Natural killer cell (primary cell): Measurements from ENCODE around the gene SNX5. TPM values are rescaled to one million over a fixed set of nuclear protein-coding genes. Genes with fewer than 3 reads are reported as not detected.

Experiments
- ATAC-seq, 3 donors: fragments of 150-1000 bp in 2 of 3; fragments of 200-7000 bp in 1 of 3; cut with Tn5 transposase; 1 replicate in 1 of 3; 2 replicates in 2 of 3; pipeline ENCODE4 v1.10.0; 2021; ENCODE audit warnings: mild to moderate bottlenecking in 2 of 3, moderate library complexity in 2 of 3
- DNase-seq, 2 donors: peaks; one replicate each; pipeline versions ENCODE4 v3.0.0 to v3.0.0-alpha.2; 2013 to 2021; ENCODE audit warnings: mixed read lengths in 1 of 2
- H3K27ac ChIP-seq: one replicate; pipeline ENCODE4 v1.5.1; 2013; ENCODE audit warnings: mild to moderate bottlenecking, low read length
- H3K27me3 ChIP-seq: one replicate; pipeline ENCODE4 v1.6.1; 2013; ENCODE audit warnings: low read length; ENCODE audit not compliant: control insufficient read depth, insufficient read depth
- H3K36me3 ChIP-seq: one replicate; pipeline ENCODE4 v1.6.1; 2013; ENCODE audit warnings: low read length; ENCODE audit not compliant: control insufficient read depth, insufficient read depth
- H3K4me1 ChIP-seq: one replicate; pipeline ENCODE4 v1.6.1; 2013; ENCODE audit warnings: low read length; ENCODE audit not compliant: control insufficient read depth, insufficient read depth
- H3K4me3 ChIP-seq: one replicate; pipeline ENCODE4 v1.5.1; 2013; ENCODE audit warnings: low read length
- H3K9me3 ChIP-seq: one replicate; pipeline ENCODE4 v1.6.1; 2013; ENCODE audit warnings: low read length; ENCODE audit not compliant: control insufficient read depth, insufficient read depth
- H3K27ac Mint-ChIP-seq, 2 donors: one replicate each; pipeline ENCODE4 v1.8.0; 2022; ENCODE audit warnings: mild to moderate bottlenecking in 2 of 2, mixed read lengths in 2 of 2, moderate library complexity in 1 of 2
- H3K27me3 Mint-ChIP-seq, 2 donors: one replicate each; pipeline ENCODE4 v1.8.0; 2022; ENCODE audit warnings: low read depth in 2 of 2, mixed read lengths in 2 of 2
- H3K36me3 Mint-ChIP-seq: one replicate; pipeline ENCODE4 v1.8.0; 2022; ENCODE audit warnings: mixed read lengths
- H3K4me1 Mint-ChIP-seq, 2 donors: one replicate each; pipeline ENCODE4 v1.8.0; 2022; ENCODE audit warnings: mixed read lengths in 2 of 2
- H3K4me3 Mint-ChIP-seq: one replicate; pipeline ENCODE4 v1.8.0; 2022; ENCODE audit warnings: mild to moderate bottlenecking, moderate library complexity, mixed read lengths
- H3K9me3 Mint-ChIP-seq, 2 donors: one replicate each; pipeline ENCODE4 v1.8.0; 2022; ENCODE audit warnings: mixed read lengths in 2 of 2
- WGBS: methylation state at CpG from one replicate; pipeline ENCODE4 v1.1.7; 2013; ENCODE audit warnings: missing lambda C conversion rate; ENCODE audit not compliant: insufficient coverage; 5-methylcytosine and 5-hydroxymethylcytosine counted together
- intact Hi-C: fragments of 100-400 bp; cut with micrococcal nuclease; formaldehyde crosslinking; loops from one replicate; pipeline ENCODE4 v1.14.2; 2022
- total RNA-seq, 4 donors: library from RNA; stranded (reverse); fragments of 120-200 nt in 1 of 4; gene quantifications; one replicate each; pipeline versions ENCODE4 v1.2.3 to v1.2.4, GENCODE V29; 2013 to 2022
- TF ChIP-seq, protein P1 (sequence below): fragments of 200-600 bp; IDR thresholded peaks from one replicate; pipeline ENCODE4 v1.8.0; 2022; ENCODE audit warnings: antibody characterized with exemption

SNX5 gene
- total RNA-seq, 3 donors from 2014 or later (not counting 1 experiment from before 2014, with no cell fraction given), result 62.3 to 85.4 (median 72.1) TPM

DNA sequence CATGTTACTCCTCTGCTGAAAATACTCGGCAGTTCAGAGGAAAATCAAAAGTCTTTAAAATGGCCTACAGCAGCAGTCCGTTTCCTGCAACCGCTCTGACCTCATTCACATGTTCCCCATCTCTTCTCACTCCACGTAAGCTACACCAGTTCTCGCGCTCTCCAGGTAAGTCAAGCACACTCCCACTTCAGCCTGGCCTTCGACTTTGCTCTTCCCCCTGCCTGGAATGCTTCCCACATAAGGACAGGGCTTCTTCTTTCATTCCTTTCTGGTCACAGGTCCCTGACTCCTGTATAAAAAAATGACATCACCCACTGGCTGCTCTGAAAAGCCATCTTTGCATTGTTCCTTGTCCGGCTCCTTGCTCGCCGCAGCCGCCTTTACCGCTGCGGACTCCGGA is 42.9 kb upstream of the SNX5 start:
- Mint-ChIP-seq H3K36me3 (no peaks in the 10 kb centered on the region), H3K4me3 (no peak overlapping the region), H3K9me3 (no peaks in the 10 kb centered on the region), H3K4me1 (no peaks in the 10 kb centered on the region), H3K27me3 (no peaks in the 10 kb centered on the region), H3K27ac (no peak overlapping the region)
- TF ChIP-seq, protein P1, sequence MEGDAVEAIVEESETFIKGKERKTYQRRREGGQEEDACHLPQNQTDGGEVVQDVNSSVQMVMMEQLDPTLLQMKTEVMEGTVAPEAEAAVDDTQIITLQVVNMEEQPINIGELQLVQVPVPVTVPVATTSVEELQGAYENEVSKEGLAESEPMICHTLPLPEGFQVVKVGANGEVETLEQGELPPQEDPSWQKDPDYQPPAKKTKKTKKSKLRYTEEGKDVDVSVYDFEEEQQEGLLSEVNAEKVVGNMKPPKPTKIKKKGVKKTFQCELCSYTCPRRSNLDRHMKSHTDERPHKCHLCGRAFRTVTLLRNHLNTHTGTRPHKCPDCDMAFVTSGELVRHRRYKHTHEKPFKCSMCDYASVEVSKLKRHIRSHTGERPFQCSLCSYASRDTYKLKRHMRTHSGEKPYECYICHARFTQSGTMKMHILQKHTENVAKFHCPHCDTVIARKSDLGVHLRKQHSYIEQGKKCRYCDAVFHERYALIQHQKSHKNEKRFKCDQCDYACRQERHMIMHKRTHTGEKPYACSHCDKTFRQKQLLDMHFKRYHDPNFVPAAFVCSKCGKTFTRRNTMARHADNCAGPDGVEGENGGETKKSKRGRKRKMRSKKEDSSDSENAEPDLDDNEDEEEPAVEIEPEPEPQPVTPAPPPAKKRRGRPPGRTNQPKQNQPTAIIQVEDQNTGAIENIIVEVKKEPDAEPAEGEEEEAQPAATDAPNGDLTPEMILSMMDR, result no peak
- Histone ChIP-seq H3K4me1 (no peaks in the 10 kb centered on the region), H3K36me3 (no peaks in the 10 kb centered on the region), H3K27ac (no peak overlapping the region), H3K4me3 (no peak overlapping the region), H3K27me3 (no peaks in the 10 kb centered on the region), H3K9me3 (no peaks in the 10 kb centered on the region)
- whole genome bisulfite sequencing, result 94% methylated on average over 14 of the region's 14 CpGs
- no peak for ATAC-seq
- no peak for DNase-seq
- intact Hi-C loops, result no loop called here

DNA sequence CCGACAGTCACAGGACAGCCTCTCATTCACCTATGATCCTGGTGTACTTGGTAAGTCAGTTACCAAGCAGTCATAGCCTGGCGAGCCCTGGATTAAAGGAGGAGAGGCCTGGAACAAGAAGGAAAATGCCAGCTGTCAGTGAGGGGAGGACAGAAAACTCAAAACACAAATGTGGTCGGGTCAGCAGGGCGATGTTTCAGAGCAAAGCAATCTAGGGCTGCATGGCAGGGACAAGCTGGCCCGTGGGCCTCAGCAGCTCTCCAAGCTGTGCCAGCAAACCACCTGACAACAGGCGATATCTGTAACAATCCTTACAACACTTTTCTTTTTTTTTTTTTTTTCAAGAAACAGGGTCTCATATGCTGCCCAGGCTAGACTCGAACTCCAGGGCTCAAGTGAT is 40.5 kb upstream of the SNX5 start:
- H3K27me3 ChIP-seq, result no peaks in the 10 kb centered on the region
- no peak overlapping the region for H3K4me3 ChIP-seq
- no peak overlapping the region for H3K27ac Mint-ChIP-seq
- no peaks in the 10 kb centered on the region for H3K9me3 Mint-ChIP-seq
- H3K36me3 Mint-ChIP-seq, result no peaks in the 10 kb centered on the region
- no peak overlapping the region for H3K4me3 Mint-ChIP-seq
- H3K9me3 ChIP-seq, result no peaks in the 10 kb centered on the region
- no peak overlapping the region for H3K27ac ChIP-seq
- WGBS, result 94% methylated on average over 6 of the region's 7 CpGs
- ATAC-seq (no peak), DNase-seq (no peak)
- TF ChIP-seq, protein P1, result no peak
- no peaks in the 10 kb centered on the region for H3K36me3 ChIP-seq
- no peaks in the 10 kb centered on the region for H3K4me1 Mint-ChIP-seq
- intact Hi-C loops, result no loop called here
- H3K27me3 Mint-ChIP-seq, result no peaks in the 10 kb centered on the region
- H3K4me1 ChIP-seq, result peaks cover 7% of the 10 kb centered on the region

DNA sequence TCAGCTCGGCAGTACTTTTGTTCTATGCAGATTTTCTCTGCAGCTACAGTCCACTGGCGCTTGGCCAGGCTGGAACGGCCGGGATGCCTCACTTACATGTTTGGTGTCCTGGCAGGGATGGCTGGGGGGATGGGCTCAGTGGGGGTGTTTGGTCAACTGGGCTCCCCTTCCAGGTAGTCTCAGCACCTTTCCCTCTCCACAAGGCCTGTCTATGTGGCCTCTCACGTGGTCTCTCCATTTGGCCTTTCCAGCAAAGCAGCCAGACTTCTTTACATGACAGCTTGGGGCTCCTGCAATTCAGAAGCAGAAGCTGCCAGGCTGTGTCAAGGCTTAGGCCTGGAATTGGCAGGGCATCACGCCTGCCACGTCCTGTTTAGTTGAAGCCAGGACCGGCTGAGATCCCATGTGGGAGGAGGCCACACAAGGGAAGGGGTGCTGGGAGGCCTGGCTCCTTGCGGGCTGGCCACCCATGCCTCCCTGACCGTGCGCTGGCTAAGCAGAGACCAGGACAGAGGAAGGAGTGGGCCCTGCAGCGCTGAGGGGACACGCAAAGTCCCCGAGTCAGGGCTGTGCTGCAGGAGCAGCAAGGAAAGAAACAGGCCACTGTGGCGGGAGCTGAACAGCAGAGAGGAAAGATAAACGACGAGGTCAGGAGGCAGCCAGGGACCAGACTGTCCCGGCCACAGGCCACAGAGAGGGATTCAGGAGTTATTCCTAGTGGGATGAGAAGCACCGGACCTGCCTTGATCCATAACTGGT is 39.1 kb upstream of the SNX5 start:
- ATAC-seq (no peak), DNase-seq (no peak)
- H3K9me3 Mint-ChIP-seq, result no peaks in the 10 kb centered on the region
- H3K27ac Mint-ChIP-seq, result no peak overlapping the region
- Histone ChIP-seq H3K4me1 (peaks cover 11% of the 10 kb centered on the region), H3K9me3 (no peaks in the 10 kb centered on the region), H3K36me3 (no peaks in the 10 kb centered on the region), H3K27me3 (no peaks in the 10 kb centered on the region), H3K4me3 (no peak overlapping the region), H3K27ac (no peak overlapping the region)
- H3K4me3 Mint-ChIP-seq, result no peak overlapping the region
- H3K27me3 Mint-ChIP-seq, result no peaks in the 10 kb centered on the region
- WGBS, result 92% methylated on average over 18 of the region's 19 CpGs
- intact Hi-C loops, result no loop called here
- TF ChIP-seq, protein P1, result no peak
- no peaks in the 10 kb centered on the region for H3K4me1 Mint-ChIP-seq
- no peaks in the 10 kb centered on the region for H3K36me3 Mint-ChIP-seq

DNA sequence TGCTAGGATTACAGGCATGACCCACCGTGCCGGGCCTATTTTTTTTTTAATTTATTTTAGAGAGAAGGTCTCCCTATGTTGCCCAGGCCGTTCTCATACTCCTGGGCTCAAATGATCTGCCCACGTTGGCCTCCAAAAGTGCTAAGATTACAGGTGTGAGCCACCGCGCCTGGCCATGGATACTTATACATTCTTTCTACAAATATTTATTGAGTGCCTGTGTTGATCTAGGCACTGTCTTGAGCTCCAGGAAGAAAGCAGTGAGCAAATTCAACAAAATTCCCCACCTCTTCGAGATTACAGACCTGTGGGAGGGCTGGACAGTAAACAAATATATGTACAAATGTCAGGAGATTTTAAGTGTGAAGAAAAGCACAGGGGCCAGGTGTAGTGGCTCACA is 38.1 kb upstream of the SNX5 start:
- intact Hi-C loops, result no loop called here

More for the DNA sequence above, 38.1 kb upstream of the SNX5 start:
- H3K4me1 ChIP-seq, result peaks cover 11% of the 10 kb centered on the region
- H3K27me3 ChIP-seq, result no peaks in the 10 kb centered on the region
- no peaks in the 10 kb centered on the region for H3K27me3 Mint-ChIP-seq
- ATAC-seq (no peak), DNase-seq (no peak)
- no peaks in the 10 kb centered on the region for H3K36me3 ChIP-seq
- H3K9me3 ChIP-seq, result no peaks in the 10 kb centered on the region
- WGBS, result 98% methylated on average over 7 of the region's 7 CpGs
- H3K4me1 Mint-ChIP-seq, result no peaks in the 10 kb centered on the region
- H3K27ac Mint-ChIP-seq, result no peak overlapping the region
- TF ChIP-seq, protein P1, result no peak
- no peaks in the 10 kb centered on the region for H3K9me3 Mint-ChIP-seq
- H3K4me3 ChIP-seq, result no peak overlapping the region
- no peaks in the 10 kb centered on the region for H3K36me3 Mint-ChIP-seq
- no peak overlapping the region for H3K27ac ChIP-seq
- no peak overlapping the region for H3K4me3 Mint-ChIP-seq
